Measurements from ENCODE around the gene KLK15.
"Not testable (repeated sequence)": the region's sequence is repeated elsewhere in the genome, so short reads cannot be mapped to it uniquely, and the experiment has no call there.

The KLK15 gene

DNA sequence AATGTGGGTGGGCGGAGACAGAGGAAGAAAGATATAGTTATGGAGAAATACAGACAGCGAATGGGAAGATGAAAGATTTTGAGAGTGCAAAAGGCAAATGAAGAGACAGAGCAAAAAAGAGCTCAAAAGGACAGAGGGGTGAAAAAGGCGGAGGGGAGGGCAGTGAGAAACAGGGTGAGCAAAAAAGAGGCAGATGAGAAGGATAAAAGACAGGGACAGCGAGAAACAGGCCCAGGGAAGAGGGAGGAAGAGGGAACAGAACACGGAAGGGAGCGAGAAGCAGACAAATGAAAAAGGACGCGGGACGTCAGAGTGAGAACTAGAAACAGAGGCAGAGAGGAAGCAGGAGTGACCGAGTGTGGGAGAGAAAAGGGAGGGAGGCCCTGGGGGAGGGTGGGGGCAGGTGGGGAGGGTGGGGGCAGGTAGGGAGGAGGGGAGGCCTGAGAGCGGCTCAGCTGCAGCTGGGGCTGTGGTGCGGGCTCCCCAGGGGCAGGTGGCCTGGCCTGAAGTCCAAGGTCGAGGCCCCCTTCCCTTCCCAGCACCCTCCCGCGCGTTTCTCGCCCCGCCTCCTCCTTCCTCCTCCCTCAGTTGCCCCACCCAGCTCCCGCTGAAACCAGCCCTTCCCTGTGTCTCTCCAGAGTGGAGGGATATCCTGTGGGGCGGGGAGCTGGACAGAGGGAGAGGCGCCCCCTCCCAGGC lies 12.7 kb downstream of the KLK15 start:
- no peak for DNase-seq (ENCODE audit: low read depth)

GRCh38 chr19:50820086-50820485 lies 13.3 kb downstream of the KLK15 start:
- DNase-seq (ENCODE audit: low read depth) = no peak

GRCh38 chr19:50819636-50820035 lies 13.7 kb downstream of the KLK15 start:
- no peak for DNase-seq (ENCODE audit: low read depth)

GRCh38 chr19:50818859-50819472 lies 14.4 kb downstream of the KLK15 start:
- no peak for DNase-seq (ENCODE audit: low read depth)

GRCh38 chr19:50817941-50818858 lies 15.2 kb downstream of the KLK15 start:
- DNase-seq (ENCODE audit: low read depth) = no peak

DNA sequence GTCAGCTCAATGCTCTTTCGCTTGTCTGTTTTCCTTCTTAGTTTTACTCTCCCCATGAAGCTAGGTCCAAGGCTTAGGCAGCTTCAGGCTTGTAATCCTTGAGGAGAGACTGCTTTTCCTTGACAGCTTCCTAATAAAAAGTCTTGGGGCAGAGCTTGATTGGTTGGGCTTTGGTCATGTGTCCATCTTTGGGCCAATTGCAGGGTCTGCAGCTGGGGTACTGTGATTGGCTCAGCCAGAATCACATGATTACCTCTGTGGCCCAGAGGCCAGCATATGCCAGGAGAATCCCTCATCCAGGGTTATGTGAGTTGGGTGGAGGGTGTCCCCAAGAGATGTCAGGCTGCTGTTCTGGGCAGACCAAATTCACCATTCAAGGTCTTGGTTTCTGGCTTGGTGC lies 17.9 kb downstream of the KLK15 start:
- DNase-seq (ENCODE audit: low read depth) = no peak

- DNase-seq (ENCODE audit: low read depth) = no peak
These were observed 18.5 kb downstream of the KLK15 start for GRCh38 chr19:50814883-50815282.

- DNase-seq (ENCODE audit: low read depth) = no peak
These were observed 20.9 kb downstream of the KLK15 start for GRCh38 chr19:50812474-50812873.

- not testable (repeated sequence) for DNase-seq (ENCODE audit: low read depth)
These were observed 21.6 kb downstream of the KLK15 start for GRCh38 chr19:50811622-50812238.

GRCh38 chr19:50808856-50809255 lies 24.5 kb downstream of the KLK15 start:
- DNase-seq (ENCODE audit: low read depth) = no peak

- DNase-seq (ENCODE audit: low read depth) = peak; percentile 95
These were observed 28.7 kb downstream of the KLK15 start for GRCh38 chr19:50804420-50805272.

- DNase-seq (ENCODE audit: low read depth) = no peak
These were observed 29.5 kb downstream of the KLK15 start for GRCh38 chr19:50803633-50804419.

DNA sequence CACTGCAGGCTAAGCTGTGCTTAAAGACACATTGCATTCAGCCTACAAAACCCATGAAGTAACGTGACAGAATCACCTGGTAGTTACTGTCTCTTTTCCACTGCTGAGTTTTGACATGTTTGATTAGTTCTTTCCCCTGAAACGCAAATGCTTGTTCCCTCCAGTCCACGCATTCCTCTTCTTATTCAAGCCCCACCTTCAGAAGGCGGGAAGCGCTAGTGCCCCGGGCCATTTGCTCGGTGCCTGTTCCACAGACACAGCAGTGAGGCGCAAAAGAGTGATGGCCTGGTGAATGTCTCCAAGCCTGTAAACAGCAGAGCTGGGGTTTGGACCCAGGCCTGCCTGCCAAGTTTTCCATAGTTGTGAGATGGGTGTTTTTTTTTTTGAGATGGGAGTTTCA lies 32.3 kb downstream of the KLK15 start:
- DNase-seq (ENCODE audit: low read depth) = no peak

DNA sequence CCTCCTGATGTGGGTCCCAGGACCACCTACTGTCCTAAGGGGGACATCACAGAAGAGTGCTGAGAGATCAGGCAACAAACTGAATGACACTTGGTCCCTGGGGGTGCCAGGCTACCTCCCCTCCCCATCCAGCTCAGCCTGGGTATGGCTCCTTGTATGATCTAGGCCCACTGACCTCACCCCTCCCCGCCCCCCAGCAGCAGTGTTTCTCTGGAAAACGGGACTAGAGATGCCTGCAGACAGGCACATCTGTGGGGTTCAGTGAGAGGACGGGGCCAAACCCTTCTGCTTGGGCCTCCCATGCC lies 33.9 kb downstream of the KLK15 start:
- DNase-seq (ENCODE audit: low read depth) = no peak

DNA sequence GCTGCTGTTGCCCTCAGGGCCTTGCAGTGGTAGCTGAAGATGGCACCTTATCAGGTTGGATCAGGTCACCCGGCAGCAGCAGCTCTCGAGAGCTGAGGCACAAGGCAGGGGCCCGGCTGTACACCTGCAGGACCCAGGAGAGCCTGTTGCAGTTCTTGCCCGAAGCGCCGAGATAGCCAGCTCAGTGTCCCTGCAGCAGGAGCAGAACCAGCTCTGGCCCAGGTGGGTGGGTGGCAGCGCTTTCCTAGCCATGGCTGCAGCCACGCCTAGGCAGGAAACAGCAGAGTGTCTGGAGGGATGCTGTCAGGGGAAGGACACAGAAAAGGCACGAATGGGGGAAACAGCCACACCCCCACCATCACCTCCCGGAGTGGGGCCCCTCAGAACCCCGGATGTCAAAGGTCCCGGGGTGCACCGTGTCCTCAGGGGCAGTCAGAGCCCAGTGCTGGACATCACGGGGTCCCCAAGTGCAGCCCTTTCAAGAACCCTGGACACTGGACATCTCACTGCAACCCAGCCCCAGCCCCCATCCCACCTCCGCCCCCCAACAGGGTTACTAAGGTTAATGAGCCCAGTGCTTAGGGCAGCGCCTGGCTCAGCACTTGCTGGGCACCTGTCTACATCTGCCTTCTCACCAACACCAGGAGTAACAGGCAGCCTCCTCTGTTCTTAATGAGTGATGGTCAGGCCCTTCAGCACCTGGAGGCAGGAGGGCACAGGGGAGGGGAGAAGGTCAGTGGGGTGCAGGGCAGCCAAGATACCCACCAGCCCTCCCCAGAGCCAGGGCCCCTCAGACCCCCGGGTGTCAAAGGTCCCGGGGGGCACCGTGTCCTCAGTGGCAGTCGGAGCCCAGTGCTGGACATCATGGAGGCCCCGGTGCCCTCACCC lies 34.5 kb downstream of the KLK15 start:
- no peak for DNase-seq (ENCODE audit: low read depth)

DNA sequence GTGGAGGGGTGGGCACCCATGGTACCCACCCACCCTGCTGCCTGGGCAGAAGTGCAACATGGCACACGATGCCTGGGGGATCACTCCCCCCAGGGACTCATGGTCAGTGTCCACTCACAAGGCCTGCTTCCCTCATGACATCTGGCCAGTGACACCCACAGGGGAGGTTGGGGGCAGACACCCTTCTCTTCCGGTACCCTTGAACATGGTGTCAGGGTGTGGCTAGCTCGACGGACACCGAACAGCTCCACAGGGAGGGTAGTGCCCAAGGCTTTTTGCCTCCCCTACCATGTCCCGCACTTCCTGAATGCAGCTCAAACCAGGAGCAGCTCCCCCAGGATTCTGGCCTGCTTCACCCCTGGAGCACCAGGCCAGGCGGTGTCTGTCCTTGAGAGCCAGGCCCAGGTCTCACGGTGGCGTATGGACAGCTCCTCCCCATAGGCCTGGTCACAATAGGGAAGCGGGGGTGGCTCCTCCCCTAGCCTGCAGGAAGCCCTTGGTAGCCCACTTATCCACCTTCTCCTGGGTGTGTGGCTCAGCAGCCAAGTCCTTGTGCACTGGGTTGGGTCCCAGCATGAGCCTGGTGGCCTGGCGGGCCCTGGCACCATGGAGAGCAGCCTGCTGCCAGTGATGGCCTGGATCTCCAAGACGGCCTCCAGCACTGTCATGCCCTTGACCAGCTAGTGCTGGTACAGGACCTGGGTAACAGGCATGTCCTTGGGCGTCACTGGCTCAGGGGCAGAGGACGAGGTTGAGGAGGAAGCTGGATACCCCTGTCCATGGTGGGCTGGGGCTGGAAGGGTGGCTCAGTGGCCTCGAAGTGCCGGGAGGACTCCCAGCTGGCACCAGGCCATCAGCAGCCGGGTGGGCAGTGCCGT lies 35.4 kb downstream of the KLK15 start:
- DNase-seq (ENCODE audit: low read depth) = no peak

- no peak for DNase-seq (ENCODE audit: low read depth)
These were observed 36.0 kb downstream of the KLK15 start for GRCh38 chr19:50797429-50797780.

DNA sequence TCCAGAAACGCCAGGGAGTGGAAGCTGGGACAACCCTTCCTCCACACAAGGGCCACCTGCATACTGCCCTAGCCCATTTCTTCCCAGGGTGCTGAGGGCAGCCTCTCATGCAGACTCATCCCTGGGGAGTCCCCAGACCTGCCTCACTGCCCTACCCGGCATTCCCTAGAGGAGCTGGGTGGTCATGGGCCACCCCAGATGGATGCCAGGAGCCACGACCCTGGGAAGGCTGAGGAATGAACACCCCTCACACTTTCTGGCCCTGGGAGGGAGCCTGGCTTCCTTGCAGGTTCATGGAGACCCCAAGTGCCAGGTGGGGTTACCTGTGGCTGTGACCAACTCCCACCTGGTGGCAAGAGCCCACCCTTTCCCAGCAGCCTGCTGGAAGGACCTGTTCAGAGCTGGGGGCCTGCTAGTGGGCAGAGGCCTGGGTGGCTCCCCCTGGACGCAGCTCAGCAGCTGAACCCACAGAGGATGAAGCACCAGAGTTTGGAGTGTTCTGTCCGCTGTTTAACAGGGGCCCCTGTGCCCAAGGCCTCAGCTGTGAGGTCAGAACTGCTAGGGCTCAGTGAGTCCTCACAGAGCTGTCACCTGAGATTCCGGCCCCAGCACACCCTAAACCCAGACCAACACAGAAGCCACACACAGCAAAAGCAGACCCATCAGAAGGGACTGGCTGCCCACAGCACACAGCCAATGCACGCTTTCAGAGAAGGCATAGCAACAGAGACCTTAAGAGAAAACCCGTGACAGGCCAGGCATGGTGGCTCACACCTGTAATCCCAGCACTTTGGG lies 36.5 kb downstream of the KLK15 start:
- DNase-seq (ENCODE audit: low read depth) = no peak
